ENCODE data around the gene RPL3.

The RPL3 gene

DNA sequence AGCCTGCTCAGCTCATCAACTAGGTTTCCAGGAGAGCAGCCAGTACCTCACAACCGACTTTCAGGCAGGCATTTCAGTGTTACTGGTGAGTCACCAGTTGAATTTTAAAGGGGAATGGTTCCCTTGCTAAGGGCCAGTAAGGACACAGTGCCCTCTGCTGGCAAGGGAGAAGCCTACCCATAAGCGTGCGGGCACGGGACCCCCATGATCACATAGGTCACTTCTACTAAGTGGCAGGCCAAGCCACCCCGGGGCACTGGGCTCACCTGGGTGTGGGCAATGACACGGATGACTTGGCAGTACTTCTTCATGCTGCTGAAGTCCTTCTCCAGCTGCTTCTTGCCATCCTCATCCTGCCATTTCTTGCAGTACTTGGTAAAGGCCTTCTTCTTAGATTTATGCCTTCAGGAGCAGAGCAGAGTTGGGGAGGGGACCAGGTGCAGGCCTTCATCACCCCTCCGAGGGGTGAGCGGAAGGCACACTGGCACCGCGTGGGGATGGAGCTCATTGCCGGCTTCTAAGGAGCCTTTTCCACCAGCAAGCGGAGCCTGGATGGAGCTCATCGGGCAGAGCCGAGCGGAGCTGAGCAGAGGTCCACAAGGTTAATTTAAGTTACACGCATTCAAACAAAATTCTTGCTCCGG, 2.9 kb downstream of the RPL3 start:
- DNase-seq, result peak; percentile 89

DNA sequence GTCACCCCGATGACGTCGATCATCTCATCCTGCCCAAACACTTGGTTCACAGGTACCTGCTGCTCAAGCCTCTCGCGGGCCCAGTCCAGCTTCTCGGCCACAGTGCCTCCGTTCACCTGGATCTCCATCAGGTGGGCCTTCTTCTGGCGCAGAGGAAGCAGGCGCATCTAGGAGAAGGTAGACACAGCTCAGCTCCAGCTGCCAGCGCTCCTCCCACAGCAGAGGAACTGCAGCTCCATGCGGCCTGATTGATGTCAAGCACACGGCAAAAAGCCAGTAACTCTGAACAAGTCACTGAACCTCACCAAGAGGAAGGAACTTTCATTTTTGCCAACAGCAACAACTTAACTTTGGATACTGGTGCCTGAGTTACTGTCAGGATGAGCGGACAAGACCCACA, 4.0 kb downstream of the RPL3 start:
- no peak for DNase-seq

DNA sequence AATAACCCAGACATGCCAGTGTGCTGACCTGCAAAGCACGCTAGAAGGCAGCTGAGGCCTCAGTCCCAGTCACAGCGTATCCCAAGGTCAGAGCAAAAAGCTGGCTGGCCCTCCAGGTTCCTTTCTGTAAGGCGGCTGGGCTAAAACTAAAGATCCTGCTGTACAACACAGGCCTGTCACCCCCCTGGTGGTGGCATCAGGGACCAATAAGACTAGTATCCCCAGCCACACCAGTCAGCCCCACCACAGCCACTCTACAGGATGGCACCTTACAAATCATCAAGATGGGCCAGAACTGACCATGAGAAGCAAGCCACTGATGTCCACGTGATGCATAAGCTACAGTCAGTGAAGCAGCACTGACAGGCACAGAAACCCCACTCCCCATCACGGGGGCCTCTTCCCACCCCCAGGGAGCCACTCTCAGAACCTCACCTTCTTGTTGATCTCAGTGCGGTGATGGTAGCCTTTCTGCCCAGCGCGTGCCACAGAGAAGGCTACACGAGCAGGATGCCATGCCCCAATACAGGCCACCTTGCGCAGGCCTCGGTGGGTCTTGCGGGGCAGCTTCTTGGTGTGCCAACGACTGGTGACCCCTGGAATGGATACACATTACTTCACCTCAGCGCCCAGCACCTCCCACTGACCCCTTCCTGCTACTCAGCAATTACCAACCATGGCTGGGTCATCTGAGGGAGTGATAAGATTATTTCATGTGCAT, 5.0 kb downstream of the RPL3 start:
- DNase-seq, result no peak

DNA sequence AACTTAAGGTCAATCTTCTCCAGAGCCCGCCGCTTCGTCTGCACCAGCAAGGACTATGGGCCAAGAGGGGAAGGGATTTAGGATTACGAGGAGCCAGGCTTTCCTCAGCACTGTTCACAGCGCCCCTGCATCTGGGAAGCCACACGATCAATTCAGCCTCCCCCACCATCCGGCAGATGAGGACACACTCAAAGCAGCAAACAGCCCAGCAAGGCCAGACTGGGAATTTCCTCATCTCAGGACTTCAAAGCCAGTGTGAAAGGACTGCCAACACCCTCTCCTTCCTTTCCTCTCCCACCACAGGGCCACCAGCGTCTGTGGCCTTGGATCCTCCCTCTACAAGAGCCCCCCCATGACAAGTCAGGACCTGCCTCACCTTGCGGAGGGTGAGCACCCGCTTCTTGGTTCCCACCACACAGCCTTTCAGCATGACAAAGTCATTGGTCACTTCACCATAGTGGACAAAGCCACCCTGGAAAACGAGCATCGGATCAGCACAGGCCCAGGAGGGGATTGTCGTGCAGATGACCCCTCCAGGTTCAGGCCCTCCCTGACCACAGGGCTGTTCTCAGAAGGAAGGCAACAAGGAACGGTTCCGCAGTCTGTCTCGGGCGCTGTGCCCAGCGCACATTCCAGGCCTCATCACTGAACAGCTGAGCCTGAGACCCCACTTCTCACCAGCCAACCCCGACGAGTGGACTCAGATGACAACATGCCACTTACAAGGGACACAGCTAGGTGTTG, 6.0 kb downstream of the RPL3 start:
- no peak for DNase-seq

DNA sequence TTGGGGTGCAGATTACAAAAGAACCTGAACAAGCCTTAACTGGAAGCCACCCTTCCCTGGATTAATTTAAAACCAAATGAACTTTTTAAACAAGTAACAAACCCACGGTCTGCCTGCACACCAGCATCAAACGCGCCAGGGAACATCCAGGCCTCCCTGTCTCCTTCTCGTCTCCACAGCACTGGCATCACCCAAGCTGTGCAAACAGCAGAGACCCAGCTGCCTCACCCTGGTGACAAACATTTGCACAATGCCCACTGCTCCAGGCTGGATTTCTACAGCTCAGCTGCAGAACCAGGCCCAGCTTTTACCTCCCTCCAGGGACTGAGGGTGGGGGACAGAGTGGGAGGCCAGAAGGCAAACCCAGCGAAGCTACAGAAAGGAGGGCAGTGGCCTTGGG, 7.0 kb downstream of the RPL3 start:
- DNase-seq, result no peak

DNA sequence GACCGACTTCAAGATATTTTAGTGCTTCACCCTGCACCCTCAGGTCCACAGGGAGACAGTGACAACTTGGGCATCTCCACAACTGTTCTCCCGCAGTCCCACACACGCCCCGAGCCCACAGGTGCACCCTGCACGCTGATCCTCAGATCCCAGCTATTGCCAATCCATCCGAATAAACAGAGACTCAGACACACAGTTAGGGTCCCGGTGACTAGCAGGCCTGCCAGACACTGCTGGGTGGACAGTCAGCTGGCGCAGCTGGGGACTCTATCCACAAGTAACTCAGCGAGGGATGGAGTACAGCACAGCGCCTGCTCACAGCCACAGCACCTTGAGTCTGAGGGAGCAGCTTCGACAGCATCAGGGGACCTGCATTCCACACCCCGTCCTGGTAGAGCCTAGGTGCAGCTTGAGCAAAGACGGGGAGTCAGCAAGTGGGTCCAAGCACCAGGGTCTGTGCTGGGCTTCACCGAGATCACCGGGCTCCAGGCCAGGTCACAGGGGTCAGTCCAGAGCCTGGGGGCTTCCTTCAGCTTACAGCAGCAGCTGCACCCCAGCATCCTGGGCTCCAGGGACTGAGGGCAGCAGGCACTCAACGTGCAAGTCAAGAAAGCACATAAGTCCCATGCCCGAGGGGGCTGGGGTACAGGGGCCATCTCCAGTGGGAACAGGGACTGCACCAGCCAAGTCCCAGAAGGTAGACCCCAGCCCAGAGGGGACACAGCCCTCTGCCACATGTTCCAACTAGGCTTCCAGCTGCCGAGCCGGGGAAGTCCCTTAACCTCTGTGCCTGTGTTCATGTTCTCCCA, 7.6 kb downstream of the RPL3 start:
- DNase-seq, result no peak

DNA sequence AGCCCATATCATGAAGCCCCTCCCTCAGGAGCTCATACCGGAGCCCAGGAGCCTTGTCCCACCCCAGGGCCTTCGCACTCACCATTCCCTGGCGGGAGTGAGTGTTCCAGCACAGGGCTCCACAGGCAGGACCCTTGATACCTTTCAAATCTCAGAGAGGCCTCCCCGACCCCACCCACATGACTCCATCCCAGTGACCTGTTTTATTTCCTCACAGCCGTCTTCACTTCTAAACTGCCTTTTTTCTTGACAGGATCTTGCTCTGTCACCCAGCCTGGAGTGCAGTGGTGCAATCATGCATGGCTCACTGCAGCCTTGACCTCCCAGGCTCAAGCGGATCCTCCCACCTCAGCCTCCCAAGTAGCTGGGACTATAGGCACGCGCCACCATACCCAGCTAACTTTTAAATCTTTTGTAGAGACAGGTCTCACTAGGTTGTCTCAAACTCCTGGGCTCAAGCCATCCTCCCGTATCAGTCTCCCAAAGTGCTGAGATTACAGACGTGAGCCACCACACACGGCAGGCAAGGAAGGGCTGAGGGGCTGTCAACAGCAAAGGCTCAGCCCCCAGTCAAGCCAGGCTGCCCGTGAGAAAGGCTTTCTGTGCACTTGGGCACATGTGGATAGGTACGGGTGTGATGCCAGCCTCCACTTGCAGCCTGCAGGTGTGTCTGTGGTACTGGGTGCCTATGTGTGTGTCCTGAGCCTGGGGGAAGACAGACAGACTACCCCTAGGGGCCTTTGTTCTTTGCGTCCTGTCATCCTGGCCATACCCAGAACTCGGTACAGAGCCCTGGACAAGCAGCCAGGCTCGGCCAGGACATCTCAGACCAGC, 9.3 kb downstream of the RPL3 start:
- no peak for DNase-seq

DNA sequence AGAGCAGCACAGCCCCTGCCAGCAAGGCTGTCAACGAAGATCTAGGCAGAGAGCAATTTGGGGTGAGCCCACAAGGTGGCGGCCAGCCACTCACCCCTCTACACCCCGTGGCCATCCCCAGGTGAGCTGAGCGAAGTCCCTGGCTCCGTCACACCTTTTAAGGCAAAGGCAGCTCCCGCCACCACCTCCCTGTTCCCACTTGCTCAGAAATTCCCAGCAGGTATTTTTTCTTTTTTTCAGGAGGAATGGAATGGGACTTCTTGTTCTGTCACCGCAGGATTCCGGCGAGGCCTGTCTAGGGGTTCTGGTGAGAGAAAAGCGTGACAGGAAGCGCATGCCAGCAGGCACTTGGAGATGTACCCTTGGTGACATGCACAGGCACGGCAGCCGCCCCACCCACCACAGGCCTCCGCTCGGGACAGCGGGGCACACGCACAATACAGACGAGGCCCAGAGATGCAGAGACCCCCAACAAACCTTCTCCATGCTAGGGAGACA, 10.0 kb downstream of the RPL3 start:
- no peak for DNase-seq

DNA sequence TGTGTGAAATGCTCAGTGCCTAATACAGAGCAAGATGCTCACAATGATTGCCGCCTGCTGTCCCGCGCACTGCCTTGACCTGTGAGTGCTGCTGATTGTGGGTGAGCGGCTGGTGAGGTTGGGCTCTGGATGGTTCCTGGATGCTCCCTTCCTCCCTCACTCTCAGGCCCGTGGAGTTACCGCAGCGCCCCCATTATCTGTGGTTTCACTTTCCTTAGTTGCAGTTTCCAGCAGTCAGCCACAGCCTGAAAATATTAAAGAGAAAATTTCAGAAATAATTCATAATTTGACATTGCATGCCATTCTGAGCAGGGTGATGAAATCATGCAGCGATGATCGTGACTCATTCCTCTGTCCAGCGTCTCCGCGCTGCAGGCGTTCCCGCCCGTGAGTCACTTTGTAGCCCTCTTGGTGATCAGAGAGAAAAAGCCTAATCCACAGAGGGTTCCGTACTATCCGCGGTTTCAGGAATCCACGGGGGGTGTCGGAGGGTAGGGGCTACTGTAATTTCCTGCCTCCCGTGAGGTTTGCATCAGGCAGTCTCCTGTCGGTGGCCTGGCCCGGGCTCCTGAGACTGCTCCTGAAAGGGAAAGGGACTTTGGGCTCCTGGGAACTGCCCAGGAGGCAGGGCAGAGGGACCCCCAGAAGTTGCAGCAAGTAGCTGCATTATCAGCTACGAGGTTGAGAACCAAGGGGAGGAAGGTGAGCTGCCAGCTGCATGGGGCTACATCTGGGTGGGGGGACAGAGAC, 10.6 kb downstream of the RPL3 start:
- DNase-seq, result peak; percentile 47

DNA sequence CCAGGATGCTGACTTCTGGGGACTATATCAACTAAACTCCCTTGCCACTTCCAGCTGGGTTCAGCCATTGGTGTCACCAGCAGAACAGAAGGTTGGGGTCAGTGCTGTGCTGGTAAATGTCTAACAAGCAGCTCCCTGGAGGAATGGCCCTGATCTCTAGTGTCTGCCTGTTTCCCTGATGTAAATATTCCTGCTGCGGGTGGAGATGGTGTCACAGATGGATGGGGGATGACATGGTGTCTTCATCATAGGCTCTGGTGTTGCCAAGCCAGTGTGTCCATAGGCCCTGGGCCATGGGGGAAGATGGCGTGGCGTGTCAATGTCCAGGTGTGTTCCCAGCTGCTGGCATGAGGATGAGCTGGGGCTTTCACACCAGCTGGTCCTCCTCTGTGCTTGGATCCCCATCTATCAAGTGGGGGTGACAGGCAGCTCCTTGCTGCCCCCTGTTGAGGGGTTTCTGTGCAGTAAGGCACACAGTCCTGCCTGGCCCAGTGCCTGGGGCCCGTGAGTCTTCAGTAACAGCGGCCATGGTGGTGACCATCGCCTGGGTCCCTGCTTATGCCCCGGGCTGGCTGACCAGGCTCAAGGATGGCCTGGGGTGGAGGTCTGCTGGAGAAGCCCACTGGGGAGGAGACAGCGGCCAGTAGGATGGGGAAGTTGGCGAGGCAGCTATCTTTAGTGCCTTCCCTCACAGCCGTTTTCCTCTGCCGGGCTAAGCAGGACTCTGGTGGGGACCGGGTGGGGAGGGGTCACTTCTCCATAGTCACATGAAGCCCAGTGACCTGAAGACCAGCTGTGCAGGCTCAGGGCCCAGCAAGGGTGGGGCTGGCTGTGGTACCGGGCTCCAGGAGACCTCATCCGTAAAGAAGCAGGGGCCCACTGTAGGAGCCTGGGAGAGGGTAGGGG, 12.7 kb downstream of the RPL3 start:
- DNase-seq, result peak; percentile 47

DNA sequence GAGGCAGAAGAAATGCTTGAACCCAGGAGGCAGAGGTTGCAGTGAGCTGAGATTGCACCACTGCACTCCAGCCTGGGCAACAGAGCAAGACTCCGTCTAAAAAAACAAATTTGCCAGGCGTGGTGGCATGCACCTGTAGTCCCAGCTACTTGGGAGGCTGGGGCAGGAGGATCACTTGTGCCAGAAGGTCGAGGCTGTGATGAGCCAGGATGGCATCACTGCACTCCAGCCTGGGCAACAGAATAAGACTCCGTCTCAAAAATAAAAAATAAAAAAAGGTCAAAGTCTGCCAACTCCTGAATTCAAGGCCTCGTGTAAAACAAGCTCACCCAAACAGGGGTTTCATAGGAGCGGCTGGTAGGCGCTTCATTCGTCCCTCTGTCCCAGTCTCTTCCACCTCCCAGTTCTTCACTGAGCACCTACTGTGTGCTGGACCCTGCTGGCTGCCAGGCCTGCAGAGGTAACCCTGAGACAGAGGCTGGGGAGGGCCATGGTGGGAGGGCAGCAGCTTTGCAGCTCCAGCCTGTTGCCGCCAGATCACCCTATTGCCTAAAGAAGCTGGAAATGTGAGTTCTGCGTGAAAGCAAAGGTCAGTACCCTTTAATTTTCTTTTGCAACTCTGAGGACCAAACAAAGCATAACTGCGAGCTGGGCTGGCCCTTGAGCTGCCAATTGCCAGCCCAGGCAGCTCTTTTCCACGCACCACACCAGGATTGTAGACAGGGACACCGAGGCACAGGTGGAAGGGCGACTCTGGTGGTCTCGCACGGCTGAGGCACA, 15.3 kb downstream of the RPL3 start:
- no peak for DNase-seq

DNA sequence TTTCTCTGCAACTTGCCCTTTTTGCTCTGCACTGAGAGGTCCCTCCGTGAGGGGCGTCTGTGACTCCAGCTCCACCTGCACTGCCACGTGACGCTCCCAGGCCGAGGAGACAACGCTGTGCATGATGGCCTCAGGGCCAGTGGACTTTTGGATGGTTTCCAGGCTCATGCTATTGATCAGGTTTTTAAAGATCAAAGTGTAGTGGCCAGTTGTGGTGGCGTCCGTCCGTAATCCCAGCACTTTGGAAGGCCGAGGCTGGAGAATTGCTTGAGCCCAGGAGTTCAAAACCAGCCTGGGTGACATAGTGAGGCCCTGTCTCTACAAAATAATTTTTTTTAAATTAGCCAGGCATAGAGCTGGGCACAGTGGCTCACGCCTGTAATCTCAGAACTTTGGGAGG, 16.1 kb downstream of the RPL3 start:
- DNase-seq, result no peak

DNA sequence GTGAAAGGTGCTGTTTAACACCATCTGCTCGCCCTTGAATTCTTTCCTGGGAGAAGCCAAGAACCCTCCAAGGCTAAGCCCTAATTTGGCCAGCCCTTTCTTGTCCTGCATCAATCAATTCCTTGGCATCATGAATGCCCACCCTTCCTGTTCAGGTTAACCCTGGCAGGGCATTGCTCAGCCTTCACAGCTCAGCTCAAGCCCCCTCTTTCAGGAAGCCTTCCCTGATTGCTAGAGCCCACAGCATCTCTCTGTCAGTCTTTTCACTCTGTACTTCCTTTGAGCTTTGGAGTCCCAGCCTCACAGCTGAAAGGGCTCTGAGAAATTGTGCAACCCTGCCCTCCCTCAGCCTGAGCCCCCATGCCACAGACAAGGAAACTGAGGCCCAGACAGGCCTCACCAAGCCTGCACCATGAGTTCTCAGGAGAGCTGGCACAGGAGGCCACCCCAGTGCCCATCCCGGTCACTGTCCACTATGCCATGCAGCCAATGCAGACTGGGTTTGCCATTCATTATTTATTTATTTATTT, 16.9 kb downstream of the RPL3 start:
- DNase-seq, result no peak

DNA sequence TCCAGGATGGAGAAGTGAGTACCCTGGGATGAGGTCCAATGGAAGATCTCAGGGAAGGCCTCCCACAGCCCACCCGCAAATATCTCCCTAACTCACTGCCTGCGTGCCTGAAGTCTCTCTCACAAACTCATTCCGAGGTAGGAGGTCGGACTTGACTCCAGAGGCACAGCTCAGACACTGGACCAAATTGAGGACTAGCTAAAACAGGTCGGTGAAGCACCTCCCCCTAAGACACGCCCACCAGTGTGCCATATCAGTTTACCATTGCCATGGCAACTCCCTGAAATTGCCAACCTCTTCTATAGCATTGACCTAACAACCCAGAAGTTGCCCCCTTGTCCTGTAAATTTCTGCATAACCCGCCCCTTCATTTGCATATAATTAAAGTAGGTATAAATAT, 17.5 kb downstream of the RPL3 start:
- DNase-seq, result no peak

DNA sequence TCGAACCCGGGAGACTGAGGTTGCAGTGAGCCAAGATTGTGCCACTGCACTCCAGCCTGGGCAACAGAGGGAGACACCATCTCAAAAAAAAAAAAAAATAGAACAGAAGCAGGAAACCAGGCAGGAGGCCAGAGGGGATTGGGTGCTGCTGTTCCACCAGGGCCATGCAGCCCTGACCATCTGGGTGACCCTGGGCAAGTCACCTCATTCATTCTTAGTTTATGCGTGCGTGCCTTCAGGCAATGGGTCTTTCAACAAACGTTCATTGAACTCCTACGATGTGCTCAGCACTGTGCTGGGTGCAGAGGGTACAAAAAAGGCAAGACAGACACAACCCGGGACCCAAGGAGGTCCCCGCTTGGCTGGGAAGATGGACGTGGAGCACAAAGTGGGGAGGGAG, 18.3 kb downstream of the RPL3 start:
- DNase-seq, result no peak

DNA sequence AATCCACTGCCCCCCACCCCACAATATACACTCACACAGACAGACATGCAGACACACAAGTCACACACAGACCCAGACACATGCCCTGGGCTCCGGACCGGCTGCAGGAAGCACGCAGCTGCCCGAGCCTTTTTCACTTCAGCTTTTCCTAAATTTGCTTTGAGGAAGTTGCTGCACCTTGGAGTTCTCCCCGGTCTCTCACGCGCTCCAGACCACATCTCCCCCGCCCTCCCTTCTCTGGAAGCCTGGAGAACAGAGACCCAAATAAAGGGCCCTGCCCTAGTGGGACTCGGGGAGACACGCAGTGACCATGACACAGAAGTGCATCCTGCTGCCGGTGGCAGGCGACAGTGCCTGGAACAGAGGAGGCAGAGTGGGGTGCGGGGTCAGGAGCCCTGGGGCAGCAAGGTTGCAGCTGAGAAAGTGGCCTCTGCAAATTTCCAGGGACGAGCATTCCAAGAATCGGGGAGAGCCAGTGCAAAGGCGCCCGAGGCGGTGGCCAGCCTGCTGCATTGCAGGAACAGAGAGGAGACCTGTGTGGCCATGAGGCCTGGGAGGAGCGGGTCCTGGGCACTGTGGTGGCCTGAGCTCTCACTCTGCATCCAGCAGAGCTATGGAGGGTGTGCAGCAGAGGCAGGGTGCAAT, 19.1 kb downstream of the RPL3 start:
- DNase-seq, result no peak

DNA sequence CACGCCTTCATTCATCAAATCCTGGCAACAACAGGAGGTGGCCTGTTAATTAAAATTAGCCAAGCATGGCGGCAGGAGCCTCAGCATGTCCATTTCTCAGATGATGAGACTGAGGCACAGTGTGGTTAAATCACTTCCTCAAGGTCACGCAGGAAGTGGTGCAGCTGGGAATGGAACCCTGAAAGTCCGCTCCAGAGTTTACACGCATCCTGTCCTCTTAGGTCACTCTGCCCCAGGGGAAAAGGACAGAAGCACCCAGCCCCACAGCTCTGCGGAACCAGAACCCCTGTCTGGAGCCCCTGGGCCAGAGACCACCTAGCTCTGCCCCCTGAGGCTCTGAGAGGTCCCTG, 19.6 kb downstream of the RPL3 start:
- no peak for DNase-seq

DNA sequence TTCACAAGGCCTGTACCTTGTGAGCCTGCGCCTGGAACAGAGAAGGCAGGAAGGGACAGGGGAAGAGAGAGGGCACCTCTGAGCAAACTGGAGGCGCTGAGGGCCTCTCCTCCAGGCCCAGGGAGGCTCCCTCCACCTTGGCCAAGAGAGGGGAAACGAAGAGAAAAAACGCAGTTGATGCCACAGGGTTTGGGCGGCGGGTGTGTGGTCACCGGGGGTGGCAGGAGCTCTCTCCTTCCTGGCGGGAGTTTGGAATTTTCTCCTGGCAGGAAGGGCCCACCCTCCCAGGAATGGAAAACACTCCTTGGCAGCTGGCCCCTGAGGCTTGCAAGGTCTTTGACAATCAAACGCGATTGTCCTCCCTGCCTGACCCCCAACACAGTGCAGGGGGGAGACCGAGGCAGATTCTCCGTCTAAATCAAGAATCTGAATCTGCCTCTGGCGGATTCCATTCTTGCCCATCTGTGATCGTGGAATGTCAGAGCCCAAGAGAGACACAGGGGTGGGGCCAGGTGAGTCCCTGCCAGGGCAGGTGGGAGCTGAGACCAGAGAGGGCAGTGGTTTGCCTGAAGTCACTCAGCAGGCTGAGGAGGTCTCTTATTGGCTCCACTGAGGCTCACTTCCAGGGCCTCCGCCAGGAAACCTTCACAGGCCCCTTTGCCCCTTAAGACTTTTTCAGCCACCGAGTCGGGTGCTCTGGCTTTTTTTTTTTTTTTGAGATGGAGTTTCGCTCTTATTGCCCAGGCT, 21.0 kb downstream of the RPL3 start:
- DNase-seq, result no peak

All from CD4-positive, alpha-beta T cell treated with Interleukin-4 for 4 hours (primary cell).